NT2/D1 (cell line): Measurements from ENCODE around the gene MTRFR.

Experiments used
- SUZ12 ChIP-seq: IDR thresholded peaks from 2 replicates; pipeline ENCODE4 v1.6.1; 2011; ENCODE audit not compliant: insufficient read length, insufficient read depth; ENCODE audit errors: extremely low read depth
- ZNF274 ChIP-seq: IDR thresholded peaks from 2 replicates; pipeline ENCODE4 v1.6.1; 2011; ENCODE audit warnings: mild to moderate bottlenecking, low read depth, low read length

DNA sequence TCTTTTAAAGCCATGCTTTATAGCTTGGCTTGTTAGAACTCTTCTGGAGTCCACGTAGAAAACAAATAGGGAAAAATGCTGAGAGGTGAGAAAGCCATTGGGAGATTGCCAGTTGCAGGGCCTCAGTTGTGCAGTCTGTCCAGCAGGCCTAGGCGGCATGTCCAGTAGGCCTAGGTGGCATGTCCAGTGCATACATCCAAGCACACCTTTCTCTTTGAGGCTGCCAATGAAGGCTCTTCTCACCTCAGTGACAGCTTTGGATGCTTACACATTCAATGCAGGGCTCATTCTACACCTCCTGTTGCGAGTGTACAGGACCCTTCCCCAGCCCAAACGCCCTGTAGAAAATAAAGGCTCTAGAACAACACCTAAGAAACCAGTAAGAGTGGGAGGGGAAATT lies 25.4 kb downstream of the MTRFR start:
- TF ChIP-seq ZNF274 (no peak), SUZ12 (no peak)
